HG02610 (cell line): ENCODE results near the gene RGS12.

Experiments used
- ATAC-seq: cut with Tn5 transposase; IDR thresholded peaks from one replicate; pipeline ENCODE4 v1.9.1; 2021; ENCODE audit warnings: mild to moderate bottlenecking, moderate library complexity; ENCODE audit not compliant: unreplicated experiment

The RGS12 gene

GRCh38 chr4:3254302-3255131, 38.3 kb upstream of the RGS12 start:
- no peak for ATAC-seq

DNA sequence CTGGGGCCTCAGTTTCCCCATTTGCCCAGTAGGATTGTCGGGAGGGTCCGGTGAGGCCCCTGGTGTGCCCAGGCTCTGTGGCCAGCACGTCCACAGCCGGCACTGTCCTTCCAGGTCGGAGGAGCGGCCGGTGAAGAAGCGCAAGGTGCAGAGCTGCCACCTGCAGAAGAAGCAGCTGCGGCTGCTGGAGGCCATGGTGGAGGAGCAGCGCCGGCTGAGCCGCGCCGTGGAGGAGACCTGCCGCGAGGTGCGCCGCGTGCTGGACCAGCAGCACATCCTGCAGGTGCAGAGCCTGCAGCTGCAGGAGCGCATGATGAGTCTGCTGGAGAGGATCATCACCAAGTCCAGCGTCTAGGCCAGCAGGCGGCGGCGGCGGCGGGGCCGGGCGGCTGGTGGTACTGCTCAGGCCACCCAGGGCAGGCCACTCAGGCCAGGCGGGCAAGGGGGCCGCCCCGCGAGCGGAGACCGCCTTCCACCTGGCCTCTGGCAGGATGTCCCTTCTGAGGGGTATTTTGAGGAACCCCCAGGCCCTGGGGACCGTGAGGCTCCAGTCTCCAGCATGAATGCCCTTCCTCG, 37.1 kb upstream of the RGS12 start:
- no peak for ATAC-seq

- no peak for ATAC-seq
These were observed 36.4 kb upstream of the RGS12 start for GRCh38 chr4:3256230-3257102.

DNA sequence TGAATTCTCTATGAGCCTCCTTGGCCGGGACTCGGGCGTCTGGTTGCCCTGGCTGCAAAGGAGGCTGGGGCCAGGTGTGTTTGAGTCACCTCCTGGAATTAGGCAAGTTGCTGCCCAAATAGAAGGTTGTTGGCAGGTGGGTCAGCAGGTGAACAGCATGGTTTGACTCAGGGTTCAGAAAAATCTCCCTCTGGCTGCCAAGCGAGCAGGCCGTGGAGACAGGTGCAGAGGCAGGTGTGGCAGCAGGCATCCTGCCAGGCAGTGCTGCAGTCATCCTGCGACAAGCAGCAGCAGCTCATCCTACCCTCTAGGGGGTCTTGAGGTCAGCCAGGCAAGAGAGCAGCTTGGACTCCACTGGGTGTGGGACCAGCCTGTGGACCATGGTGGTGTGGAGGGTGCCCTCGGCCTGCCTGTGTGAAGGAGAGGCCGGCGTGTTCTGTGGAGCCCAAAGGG, 35.7 kb upstream of the RGS12 start:
- ATAC-seq, result no peak

DNA sequence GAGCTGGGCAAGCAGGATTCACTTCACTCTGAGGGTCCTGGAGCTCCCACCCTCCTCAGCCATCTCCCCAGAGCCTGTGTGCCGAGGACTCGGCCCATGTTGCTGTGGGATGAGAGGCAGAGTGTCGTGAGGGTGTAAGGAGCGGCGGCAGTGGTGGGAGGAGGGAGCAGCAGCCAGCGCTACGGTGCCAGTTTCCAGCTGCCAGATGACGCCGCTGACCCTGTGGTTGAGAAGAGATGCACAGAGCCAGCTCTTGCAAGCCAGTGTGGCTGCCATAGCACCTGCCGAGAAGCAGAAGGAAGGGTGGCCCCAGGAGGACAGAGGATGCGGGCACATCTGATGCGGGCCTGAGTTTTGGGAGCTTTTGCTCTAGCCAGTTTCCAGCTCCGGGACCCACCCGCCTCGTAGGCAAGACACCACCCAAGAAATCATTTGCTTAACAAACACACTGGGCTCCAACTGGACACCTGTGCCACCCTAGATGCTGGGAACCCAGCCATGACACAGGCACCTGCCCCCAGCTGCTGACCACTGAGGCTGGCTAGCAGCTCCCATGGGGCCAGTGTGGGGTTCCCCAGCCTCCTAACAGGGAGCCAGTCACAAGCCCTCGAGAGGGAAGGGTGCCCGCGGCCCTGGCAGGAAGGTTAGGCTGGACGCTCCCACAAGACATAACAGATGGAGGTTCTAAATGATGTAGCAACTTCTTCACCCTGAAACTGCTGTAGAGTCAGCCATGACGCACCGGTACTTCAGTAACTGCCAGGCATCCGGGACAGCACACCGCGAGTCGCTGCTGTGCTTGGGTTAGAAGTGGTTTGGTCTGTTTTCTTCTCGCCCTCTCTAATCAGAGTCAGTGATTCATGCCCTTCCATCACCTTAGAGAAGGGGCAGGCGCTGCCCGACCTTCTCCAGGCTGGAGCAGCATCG, 35.0 kb upstream of the RGS12 start:
- ATAC-seq, result no peak

- ATAC-seq, result no peak
These were observed 31.2 kb upstream of the RGS12 start for GRCh38 chr4:3261411-3262207.

GRCh38 chr4:3262208-3263052, 30.4 kb upstream of the RGS12 start:
- no peak for ATAC-seq

DNA sequence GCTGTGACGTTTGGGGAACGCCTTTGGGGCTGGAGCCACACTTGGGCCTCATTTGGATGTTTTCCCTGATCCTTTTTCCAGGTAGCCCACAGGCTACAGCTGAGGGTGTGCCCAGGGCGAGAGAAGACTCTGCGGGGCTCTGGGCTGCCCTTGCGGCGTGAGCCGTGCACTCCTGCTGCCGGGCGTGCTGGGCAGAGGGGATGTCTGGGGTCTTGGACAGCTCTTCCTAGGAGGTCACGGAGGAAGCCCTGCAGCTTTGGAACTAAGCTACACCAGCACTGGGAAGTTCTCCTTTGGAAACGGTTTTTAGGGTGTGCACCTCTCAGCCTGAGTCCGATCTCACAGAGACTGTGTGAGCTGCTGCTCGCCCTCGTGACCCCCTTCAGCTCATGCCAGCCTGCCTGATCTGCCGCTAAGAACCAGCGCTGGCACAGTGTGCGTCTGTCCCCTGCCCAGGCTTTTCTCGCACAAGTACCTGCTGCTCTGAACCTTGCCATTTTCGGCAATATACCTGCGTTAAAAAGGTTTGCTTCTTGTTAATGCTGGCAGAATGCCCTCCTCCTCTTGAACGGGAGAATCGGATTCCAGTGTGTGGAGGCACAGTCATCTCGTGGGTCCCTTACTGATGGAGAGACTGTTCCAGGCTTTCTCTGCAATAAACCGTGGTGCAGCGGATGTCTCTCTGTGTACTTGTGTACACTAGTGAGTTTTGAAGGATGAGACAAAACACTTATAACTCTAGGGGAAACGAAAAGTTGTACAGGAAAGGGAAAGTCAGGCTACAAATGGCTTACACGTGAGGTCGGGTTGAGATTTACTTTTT, 29.6 kb upstream of the RGS12 start:
- no peak for ATAC-seq

GRCh38 chr4:3263876-3264193, 29.0 kb upstream of the RGS12 start:
- ATAC-seq, result no peak

DNA sequence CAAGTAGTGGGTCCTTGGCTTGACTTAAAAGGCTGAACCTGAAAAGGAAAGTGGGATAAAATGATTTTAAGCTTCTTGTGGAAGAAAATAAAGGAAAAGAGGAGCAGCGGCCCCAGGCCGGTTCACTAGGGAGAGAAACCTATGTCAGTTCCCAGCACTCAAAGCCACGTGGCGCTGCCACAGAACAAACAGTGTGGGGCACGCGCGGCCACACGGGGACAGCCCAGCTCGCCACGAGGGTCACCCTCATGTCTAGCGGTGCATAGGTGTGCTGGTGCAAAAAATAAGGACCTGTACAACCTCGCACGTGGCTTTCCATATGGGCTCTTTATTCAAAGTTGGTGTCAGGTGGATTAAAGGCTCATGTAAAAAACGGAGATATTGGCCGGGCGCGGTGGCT, 26.7 kb upstream of the RGS12 start:
- no peak for ATAC-seq

GRCh38 chr4:3267576-3268394, 25.0 kb upstream of the RGS12 start:
- no peak for ATAC-seq

GRCh38 chr4:3268395-3269104, 24.3 kb upstream of the RGS12 start:
- ATAC-seq, result no peak

GRCh38 chr4:3269105-3269927, 23.5 kb upstream of the RGS12 start:
- no peak for ATAC-seq

DNA sequence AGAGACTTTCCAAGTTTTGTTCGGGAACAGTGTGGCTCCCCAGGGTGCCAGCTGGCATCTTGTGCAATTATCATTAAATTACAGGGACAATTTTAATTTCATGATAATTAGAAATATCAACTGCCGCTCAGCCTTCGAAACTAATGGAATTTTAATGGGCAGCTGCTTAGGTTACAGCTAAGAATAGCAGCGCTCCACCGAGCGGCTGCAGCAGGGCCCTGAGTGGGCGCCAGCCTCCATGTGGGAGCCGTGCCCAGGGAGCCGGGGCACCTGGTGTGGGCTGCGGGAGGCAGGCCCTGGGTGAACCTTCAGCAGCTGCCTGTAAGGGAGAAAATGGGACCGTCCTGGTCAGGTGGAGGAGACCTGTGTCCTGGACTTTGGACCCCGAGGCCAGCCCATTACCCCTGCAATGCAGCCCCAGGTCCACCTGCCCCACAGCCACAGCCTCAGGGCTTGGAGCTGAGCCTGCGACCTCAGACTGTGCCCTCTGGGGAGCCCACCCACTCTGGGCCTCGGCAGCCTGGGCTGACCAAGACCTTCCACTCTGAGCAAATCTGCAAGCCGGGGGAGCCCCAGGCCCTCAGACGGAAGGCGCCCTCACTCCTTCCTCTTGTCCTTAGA, 22.7 kb upstream of the RGS12 start:
- ATAC-seq, result no peak

DNA sequence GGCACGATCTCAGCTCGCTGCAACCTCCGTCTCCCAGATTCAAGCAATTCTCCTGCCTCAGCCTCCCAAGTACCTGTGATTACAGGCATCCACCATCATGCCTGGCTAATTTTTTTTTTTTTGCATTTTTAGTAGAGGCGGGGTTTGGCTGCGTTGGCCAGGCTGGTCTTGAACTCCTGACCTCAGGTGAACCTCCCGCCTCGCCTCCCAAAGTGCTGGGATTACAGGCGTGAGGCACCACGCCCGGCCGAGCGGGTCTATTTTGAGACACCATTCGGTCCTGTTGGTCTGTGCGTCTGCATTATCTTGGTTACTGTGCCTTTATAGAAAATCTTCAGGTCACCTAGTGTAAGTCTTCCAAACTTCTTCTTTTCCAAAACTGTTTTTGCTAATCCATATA, 21.7 kb upstream of the RGS12 start:
- no peak for ATAC-seq
